ENCODE measurements around the gene PHF21A.

Gene PHF21A

GRCh38 chr11:45930951-45931570, 190.2 kb downstream of the PHF21A start:
- no peak for DNase-seq

DNA sequence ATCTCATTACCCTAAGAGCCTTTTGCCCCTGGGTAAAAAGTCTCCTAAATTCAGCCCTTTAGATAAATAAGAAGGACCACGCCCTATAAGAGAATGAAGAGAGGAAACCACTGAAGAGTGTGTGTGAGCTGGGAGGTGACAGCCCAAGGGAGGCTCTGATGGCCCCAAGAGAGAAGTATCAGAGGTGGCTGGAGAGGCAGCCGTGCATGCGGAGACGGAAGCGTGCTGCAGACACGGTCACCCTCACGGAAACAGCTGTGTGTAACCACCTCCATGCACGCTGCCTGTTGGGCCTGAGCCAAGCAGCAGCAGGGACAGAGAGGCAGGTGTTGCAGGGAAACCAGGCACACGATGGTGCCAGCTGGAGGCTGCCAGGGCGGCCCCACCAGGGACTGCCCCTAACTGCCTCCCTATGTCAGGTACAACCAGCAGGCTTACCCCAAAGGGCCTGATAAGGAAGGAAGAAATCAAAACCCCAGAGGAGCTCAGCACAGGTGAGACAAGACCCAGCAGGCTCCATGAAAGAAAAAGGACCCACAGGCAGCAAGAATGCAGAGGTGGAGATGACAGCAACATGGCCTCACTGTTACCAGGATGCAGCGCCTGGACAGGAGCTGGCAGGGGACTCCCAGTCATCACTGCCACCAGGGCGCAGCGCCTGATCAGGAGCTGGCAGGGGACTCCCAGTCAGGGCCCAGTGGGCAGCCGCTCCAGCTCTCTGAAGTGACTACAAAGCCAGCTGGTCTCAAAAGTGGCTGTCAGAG, 191.0 kb downstream of the PHF21A start:
- DNase-seq = no peak

- no peak for DNase-seq
Observed at GRCh38 chr11:45929486-45930030, 191.7 kb downstream of the PHF21A start.

- no peak for DNase-seq
Observed at GRCh38 chr11:45928535-45929215, 192.6 kb downstream of the PHF21A start.

GRCh38 chr11:45927684-45928413, 193.4 kb downstream of the PHF21A start:
- DNase-seq = no peak

DNA sequence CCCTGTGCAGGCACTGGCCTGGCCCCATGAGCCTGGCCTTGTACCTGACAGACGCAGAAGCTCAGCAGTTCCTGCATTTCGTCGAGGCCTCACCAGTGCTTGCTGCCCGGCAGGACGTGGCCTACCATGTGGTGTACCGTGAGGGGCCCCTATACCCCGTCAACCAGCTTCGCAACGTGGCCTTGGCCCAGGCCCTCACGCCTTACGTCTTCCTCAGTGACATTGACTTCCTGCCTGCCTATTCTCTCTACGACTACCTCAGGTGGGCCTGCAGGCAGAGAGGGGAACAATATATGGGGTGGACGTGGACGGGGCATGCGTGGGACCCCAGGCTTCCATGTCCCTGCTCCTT, 193.9 kb downstream of the PHF21A start:
- DNase-seq = no peak

DNA sequence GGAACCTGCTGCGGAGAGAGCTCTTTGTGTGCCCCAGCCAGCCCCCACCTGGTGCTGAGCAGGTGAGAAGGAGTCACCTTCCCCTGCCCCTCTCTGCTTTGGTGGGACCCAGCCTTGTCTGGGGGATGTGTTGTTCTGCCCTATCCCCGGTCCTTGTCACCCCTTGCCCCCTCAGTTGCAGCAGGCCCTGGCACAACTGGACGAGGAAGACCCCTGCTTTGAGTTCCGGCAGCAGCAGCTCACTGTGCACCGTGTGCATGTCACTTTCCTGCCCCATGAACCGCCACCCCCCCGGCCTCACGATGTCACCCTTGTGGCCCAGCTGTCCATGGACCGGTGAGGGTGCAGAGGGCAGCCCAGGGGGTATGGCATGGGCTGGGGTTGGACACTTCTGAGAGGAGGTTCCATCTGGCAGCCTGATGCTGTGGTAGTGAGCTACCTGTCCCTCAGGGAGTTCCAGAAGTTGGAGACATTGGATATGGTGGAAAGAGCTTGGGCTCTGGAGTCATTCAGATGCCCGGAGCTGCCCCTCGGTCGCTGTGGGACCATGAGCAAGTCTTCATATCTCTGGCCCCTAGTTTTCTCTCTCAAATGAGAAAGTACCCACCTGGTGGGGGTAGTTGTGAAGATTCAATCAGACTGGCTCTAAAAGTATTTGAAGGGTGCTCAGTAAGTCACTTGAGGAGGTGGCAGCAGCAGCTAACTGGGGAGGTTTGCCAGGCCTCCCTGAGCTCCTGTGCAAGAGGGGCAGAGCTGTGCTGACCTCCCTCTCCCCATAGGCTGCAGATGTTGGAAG, 194.5 kb downstream of the PHF21A start:
- no peak for DNase-seq

DNA sequence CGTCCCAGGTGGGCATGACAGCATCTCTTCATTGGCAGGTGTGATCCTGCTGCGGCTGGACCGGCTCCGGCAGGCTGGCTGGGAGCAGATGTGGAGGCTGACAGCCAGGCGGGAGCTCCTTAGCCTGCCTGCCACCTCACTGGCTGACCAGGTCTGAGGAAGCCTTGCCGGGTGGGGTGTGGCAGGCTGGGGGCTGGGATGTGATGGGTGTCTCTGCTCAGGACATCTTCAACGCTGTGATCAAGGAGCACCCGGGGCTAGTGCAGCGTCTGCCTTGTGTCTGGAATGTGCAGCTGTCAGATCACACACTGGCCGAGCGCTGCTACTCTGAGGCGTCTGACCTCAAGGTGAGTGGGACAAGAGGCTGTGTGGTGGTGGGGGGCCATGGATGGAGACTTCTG, 195.3 kb downstream of the PHF21A start:
- DNase-seq = no peak

GRCh38 chr11:45925550-45925949, 195.7 kb downstream of the PHF21A start:
- DNase-seq = no peak

- no peak for DNase-seq
Observed at GRCh38 chr11:45924927-45925326, 196.3 kb downstream of the PHF21A start.

DNA sequence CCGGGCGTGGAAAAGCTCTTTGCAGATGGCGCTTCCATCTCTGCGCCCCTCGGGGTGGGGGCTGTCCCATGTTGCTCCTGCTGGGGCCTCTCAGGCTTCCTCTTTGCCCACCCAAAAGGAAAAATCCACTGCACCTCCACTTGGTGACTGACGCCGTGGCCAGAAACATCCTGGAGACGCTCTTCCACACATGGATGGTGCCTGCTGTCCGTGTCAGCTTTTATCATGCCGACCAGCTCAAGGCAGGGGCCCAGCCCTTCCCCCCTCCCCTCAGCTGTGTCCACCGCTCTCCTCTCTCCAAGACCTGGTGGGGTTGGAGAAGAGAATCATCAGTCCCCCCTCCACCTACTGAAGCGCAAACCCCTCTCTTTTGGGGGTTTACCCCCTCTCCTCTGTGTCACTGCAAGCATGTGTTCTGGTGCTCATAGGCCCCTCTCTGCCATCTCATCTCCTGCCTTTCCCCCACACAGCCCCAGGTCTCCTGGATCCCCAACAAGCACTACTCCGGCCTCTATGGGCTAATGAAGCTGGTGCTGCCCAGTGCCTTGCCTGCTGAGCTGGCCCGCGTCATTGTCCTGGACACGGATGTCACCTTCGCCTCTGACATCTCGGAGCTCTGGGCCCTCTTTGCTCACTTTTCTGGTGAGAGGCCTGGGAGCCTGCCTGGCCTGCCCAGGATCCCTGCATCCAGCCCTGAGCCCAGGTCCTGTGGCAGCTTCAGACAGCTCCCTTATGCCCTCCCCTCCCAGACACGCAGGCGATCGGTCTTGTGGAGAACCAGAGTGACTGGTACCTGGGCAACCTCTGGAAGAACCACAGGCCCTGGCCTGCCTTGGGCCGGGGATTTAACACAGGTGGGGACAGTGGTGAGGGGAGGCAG, 197.0 kb downstream of the PHF21A start:
- no peak for DNase-seq

GRCh38 chr11:45922425-45923082, 198.7 kb downstream of the PHF21A start, which contains the start of gene LARGE2:
Gene LARGE2, plus strand, starts transcription at chr11:45922656. Its CDS starts 227 bp downstream, at chr11:45922883.
- DNase-seq = no peak

- no peak for DNase-seq
Observed at GRCh38 chr11:45921561-45922424, 199.5 kb downstream of the PHF21A start.

- DNase-seq = no peak
Observed at GRCh38 chr11:45920531-45921477, 200.4 kb downstream of the PHF21A start.

GRCh38 chr11:45919806-45920530, 201.3 kb downstream of the PHF21A start:
- no peak for DNase-seq

DNA sequence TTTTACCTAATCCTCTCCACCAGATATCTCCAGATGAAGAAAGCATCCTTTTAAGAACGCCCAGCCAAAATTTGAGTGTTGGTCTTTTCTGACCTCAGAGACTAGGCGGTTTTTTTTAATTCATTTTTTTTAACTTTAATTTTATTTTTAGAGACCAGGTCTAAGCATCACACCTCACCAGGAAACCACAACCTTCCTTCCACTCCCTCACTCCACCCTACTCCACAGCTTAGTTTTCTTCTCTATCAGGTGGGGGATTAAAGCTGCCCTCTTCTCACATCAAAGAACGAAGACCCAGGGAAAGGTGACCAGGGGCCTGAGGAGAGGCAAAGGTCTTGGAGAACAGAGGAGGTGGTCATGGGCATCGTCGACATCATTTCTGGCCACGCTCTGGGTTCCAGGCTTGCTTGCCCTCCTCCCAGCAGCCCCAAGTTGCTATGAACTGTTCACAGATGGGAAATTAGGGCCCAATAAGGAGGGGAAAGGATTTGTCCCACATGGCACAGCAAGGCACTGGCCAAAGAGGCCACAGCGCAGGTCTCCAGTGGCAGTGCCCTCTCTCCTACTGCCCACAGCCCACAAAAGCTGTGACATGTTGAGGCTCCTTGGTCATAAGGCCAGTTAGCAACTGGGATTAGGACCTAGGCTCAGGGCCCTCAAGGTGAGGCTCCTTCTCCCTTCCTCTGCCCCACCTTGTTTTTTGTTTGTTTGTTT, 202.1 kb downstream of the PHF21A start:
- DNase-seq = no peak
